H1 (cell line): Measurements from ENCODE around the gene AP1M1. TPM values are rescaled to one million over a fixed set of nuclear protein-coding genes. Genes with fewer than 3 reads are reported as not detected.

ENCODE experiments used
- CTCF ChIA-PET: fragments of 300-600 bp; sonication (Branson Sonifier 250); formaldehyde crosslinking; loops from one replicate; lab custom pipeline; 2021; ENCODE audit not compliant: partially characterized antibody; lab: Charles Lee
- POLR2A ChIA-PET: fragments of 300-600 bp; sonication (Branson Sonifier 250); formaldehyde crosslinking; loops from one replicate; lab custom pipeline; 2021; ENCODE audit warnings: inconsistent platforms; ENCODE audit not compliant: partially characterized antibody; lab: Charles Lee
- DNase-seq, 2 experiments: peaks; one replicate each; pipeline versions ENCODE4 v3.0.0 to v3.0.0-alpha.2; 2010 to 2022; ENCODE audit warnings: low spot score in 2 of 2, low read depth in 1 of 2, mixed read lengths in 1 of 2
- FAIRE-seq: peaks from 2 replicates; lab custom pipeline; 2011; peaks lifted over from hg19 to GRCh38; lab: Jason Lieb, UNC
- H2AFZ ChIP-seq: 2 replicates; pipeline ENCODE4 v1.8.1; 2012; ENCODE audit warnings: low read length, inconsistent platforms
- H2AK5ac ChIP-seq: 2 replicates; pipeline ENCODE4 v1.6.1; 2013; ENCODE audit warnings: low read depth, low read length
- H2BK120ac ChIP-seq: replicated peaks from 2 replicates; pipeline ENCODE3; 2013; ENCODE audit warnings: low read depth, low read length, inconsistent platforms
- H2BK12ac ChIP-seq: 2 replicates; pipeline ENCODE4 v1.6.1; 2013; ENCODE audit warnings: low read depth, low read length
- H2BK15ac ChIP-seq: 2 replicates; pipeline ENCODE4 v1.6.1; 2013; ENCODE audit warnings: low read length
- H2BK20ac ChIP-seq: 2 replicates; pipeline ENCODE4 v1.6.1; 2013; ENCODE audit warnings: low read length
- H2BK5ac ChIP-seq: 2 replicates; pipeline ENCODE4 v1.6.1; 2013; ENCODE audit warnings: low read depth, low read length
- H3K14ac ChIP-seq: 2 replicates; pipeline ENCODE4 v1.6.1; 2013; ENCODE audit warnings: inconsistent platforms; ENCODE audit not compliant: insufficient read length
- H3K18ac ChIP-seq: 2 replicates; pipeline ENCODE4 v1.6.1; 2013; ENCODE audit warnings: low read length; ENCODE audit errors: extremely low read depth
- H3K23ac ChIP-seq: 2 replicates; pipeline ENCODE4 v1.6.1; 2013; ENCODE audit warnings: inconsistent platforms; ENCODE audit not compliant: insufficient read length
- H3K23me2 ChIP-seq: 2 replicates; pipeline ENCODE4 v1.6.1; 2013; ENCODE audit warnings: low read depth, low read length
- H3K27ac ChIP-seq: 2 replicates; pipeline ENCODE4 v1.6.1; 2011; ENCODE audit warnings: low read depth, low read length, inconsistent platforms
- H3K27me3 ChIP-seq, 4 experiments: replicated peaks in 1 of 4; 1 replicate in 1 of 4; 2 replicates in 3 of 4; pipeline versions ENCODE4 v1.6.1 to v1.8.1; 2011 to 2013; ENCODE audit warnings: low read length in 3 of 4, mild to moderate bottlenecking in 3 of 4, inconsistent platforms in 2 of 4, mixed read lengths in 2 of 4, moderate library complexity in 1 of 4; ENCODE audit not compliant: control insufficient read depth in 3 of 4, insufficient read depth in 3 of 4; ENCODE audit errors: extremely low read depth in 1 of 4
- H3K36me3 ChIP-seq, 4 experiments: 2 replicates each; pipeline versions ENCODE4 v1.6.1 to v1.8.1; 2011 to 2013; ENCODE audit warnings: mild to moderate bottlenecking in 4 of 4, low read length in 3 of 4, moderate library complexity in 2 of 4, control low read depth in 1 of 4, inconsistent platforms in 1 of 4; ENCODE audit not compliant: insufficient read depth in 4 of 4, control insufficient read depth in 2 of 4
- H3K4ac ChIP-seq: replicated peaks from 2 replicates; pipeline ENCODE3; 2013; ENCODE audit warnings: low read length, low read depth, mixed read lengths, inconsistent platforms; ENCODE audit not compliant: insufficient read length
- H3K4me1 ChIP-seq, 4 experiments: replicated peaks in 1 of 4; 1 replicate in 1 of 4; 2 replicates in 3 of 4; pipeline versions ENCODE4 v1.6.1 to v1.8.1; 2011 to 2013; ENCODE audit warnings: low read length in 3 of 4, inconsistent platforms in 2 of 4, mixed read lengths in 1 of 4; ENCODE audit not compliant: insufficient read depth in 4 of 4, control insufficient read depth in 3 of 4
- H3K4me2 ChIP-seq, 2 experiments: 2 replicates each; pipeline versions ENCODE4 v1.6.1 to v1.8.1; 2011 to 2013; ENCODE audit warnings: low read depth in 2 of 2, low read length in 2 of 2, control low read depth in 1 of 2, inconsistent platforms in 1 of 2, mild to moderate bottlenecking in 1 of 2; ENCODE audit not compliant: insufficient read depth in 1 of 2
- H3K4me3 ChIP-seq, 4 experiments: fragments of 200-600, 300-600 bp in 1 of 4; sonication (generic), shearing (Covaris generic), sonication (Bioruptor Twin) in 1 of 4; 2 replicates each; pipeline versions ENCODE4 v1.5.1 to v1.8.1; 2011 to 2016; ENCODE audit warnings: low read length in 4 of 4, low read depth in 3 of 4, control low read depth in 2 of 4, inconsistent platforms in 2 of 4, mild to moderate bottlenecking in 2 of 4, mixed read lengths in 1 of 4, moderate library complexity in 1 of 4; ENCODE audit not compliant: insufficient read depth in 2 of 4; ENCODE audit errors: extremely low read depth in 1 of 4
- H3K56ac ChIP-seq: replicated peaks from 2 replicates; pipeline ENCODE3; 2013; ENCODE audit warnings: low read depth, mild to moderate bottlenecking, mixed read lengths, low read length, inconsistent platforms; ENCODE audit not compliant: insufficient read length
- H3K79me1 ChIP-seq: 2 replicates; pipeline ENCODE4 v1.6.1; 2013; ENCODE audit warnings: low read depth, low read length, control low read depth
- H3K79me2 ChIP-seq, 2 experiments: 2 replicates each; pipeline versions ENCODE4 v1.6.1 to v1.8.1; 2012 to 2013; ENCODE audit warnings: low read length in 2 of 2, mild to moderate bottlenecking in 2 of 2, inconsistent platforms in 1 of 2; ENCODE audit not compliant: insufficient read depth in 2 of 2, control insufficient read depth in 1 of 2
- H3K9ac ChIP-seq, 4 experiments: replicated peaks in 1 of 4; 1 replicate in 1 of 4; 2 replicates in 3 of 4; pipeline versions ENCODE4 v1.6.1 to v1.8.1; 2011 to 2013; ENCODE audit warnings: low read depth in 3 of 4, low read length in 3 of 4, control low read depth in 2 of 4, mild to moderate bottlenecking in 2 of 4, moderate library complexity in 2 of 4, inconsistent platforms in 1 of 4; ENCODE audit errors: extremely low read depth in 1 of 4
- H3K9me3 ChIP-seq, 2 experiments: 2 replicates each; pipeline versions ENCODE4 v1.6.1 to v1.8.1; 2012 to 2013; ENCODE audit warnings: mild to moderate bottlenecking in 2 of 2, moderate library complexity in 2 of 2, control low read depth in 1 of 2, inconsistent platforms in 1 of 2, low read depth in 1 of 2, low read length in 1 of 2, mixed read lengths in 1 of 2; ENCODE audit not compliant: insufficient read depth in 2 of 2
- H4K20me1 ChIP-seq, 2 experiments: replicated peaks in 1 of 2; 2 replicates each; pipeline versions ENCODE3 to v1.8.1; 2011 to 2013; ENCODE audit warnings: inconsistent platforms in 2 of 2, low read length in 2 of 2, mild to moderate bottlenecking in 1 of 2; ENCODE audit not compliant: insufficient read depth in 2 of 2, control insufficient read depth in 1 of 2
- H4K5ac ChIP-seq: 2 replicates; pipeline ENCODE4 v1.6.1; 2013; ENCODE audit warnings: low read length, low read depth, mixed read lengths, inconsistent platforms; ENCODE audit not compliant: insufficient read length
- H4K8ac ChIP-seq: 2 replicates; pipeline ENCODE4 v1.8.0; 2013; ENCODE audit warnings: mild to moderate bottlenecking, moderate library complexity, low read length, inconsistent platforms; ENCODE audit not compliant: insufficient read depth; ENCODE audit errors: extremely low read depth
- H4K91ac ChIP-seq: replicated peaks from 2 replicates; pipeline ENCODE3; 2013; ENCODE audit warnings: low read length, mixed read lengths, inconsistent platforms; ENCODE audit not compliant: insufficient read length
- CBX8 ChIP-seq: fragments of 300-800, 300-1000 bp; sonication (generic); IDR thresholded peaks from 2 replicates; pipeline ENCODE4 v1.7.1; 2016; ENCODE audit warnings: low read depth, low read length, borderline replicate concordance
- GABPA ChIP-seq: IDR thresholded peaks from 2 replicates; pipeline ENCODE4 v1.6.1; 2011; ENCODE audit warnings: mild to moderate bottlenecking, low read length, moderate library complexity, borderline replicate concordance; ENCODE audit not compliant: insufficient read depth
- HDAC6 ChIP-seq: IDR thresholded peaks from one replicate; pipeline ENCODE4 v1.7.1; 2012; ENCODE audit warnings: low read depth, mild to moderate bottlenecking, inconsistent platforms, low read length, moderate library complexity
- MAFK ChIP-seq: IDR thresholded peaks from 2 replicates; pipeline ENCODE4 v1.6.1; 2012; ENCODE audit warnings: low read depth, mild to moderate bottlenecking, improper control_type of control experiment, low read length
- RXRA ChIP-seq: IDR thresholded peaks from 2 replicates; pipeline ENCODE4 v1.6.1; 2011; ENCODE audit warnings: low read depth, mild to moderate bottlenecking, low read length, moderate library complexity; ENCODE audit not compliant: insufficient read depth
- TAF7 ChIP-seq: optimal IDR thresholded peaks from 2 replicates; pipeline ENCODE3; 2011; ENCODE audit warnings: low read depth, mild to moderate bottlenecking, inconsistent platforms, low read length, moderate library complexity, borderline replicate concordance
- ZNF274 ChIP-seq: IDR thresholded peaks from 2 replicates; pipeline ENCODE4 v1.7.0; 2012; ENCODE audit warnings: low read length, borderline replicate concordance; ENCODE audit errors: extremely low read depth
- WGBS, 2 experiments: shearing (Covaris generic) in 1 of 2; methylation state at CpG; one replicate each; pipeline versions ENCODE4 v1.1.6 to v1.1.7; 2013 to 2015; ENCODE audit warnings: low lambda C conversion rate in 2 of 2, mixed read lengths in 2 of 2, inconsistent platforms in 1 of 2, low coverage in 1 of 2, missing lambda C conversion rate in 1 of 2; ENCODE audit not compliant: insufficient replicate concordance in 2 of 2, insufficient coverage in 1 of 2, insufficient read length in 1 of 2; ENCODE audit errors: extremely low coverage in 1 of 2, missing lambda C conversion rate in 1 of 2; 5-methylcytosine and 5-hydroxymethylcytosine counted together
- polyA plus RNA-seq, 7 experiments: library from polyadenylated mRNA; depleted of rRNA in 3 of 7; stranded (reverse) in 5 of 7; unstranded in 2 of 7; fragments of >200 nt in 5 of 7; fragments of 200-250 nt in 2 of 7; gene quantifications; 1 replicate in 5 of 7; 2 replicates in 1 of 7; 4 replicates in 1 of 7; pipeline versions ENCODE4 v1.2.1 to v1.2.3, GENCODE V29; 2011 to 2013; ENCODE audit warnings: missing spikeins in 2 of 7, mixed read lengths in 2 of 7
- total RNA-seq: library from RNA; stranded (reverse); fragmentation: NEBNext Ultra II Directional; extraction: Animal tissue kit (Norgen Biotek cat#: 25700); gene quantifications from 2 replicates; pipeline ENCODE4 v1.2.1, GENCODE V29; 2021
- TF ChIP-seq, protein P1 (sequence below): IDR thresholded peaks from 2 replicates; pipeline ENCODE4 v1.6.1; 2011; ENCODE audit warnings: low read length, improper control_type of control experiment

Gene AP1M1
- total and polyA plus RNA-seq, 2 of the 8 experiments (the other 6 are each of a cell fraction or from before 2014, with no cell fraction given): 30.9 to 37.5 TPM

- CTCF ChIA-PET: no interaction called here
- TF ChIP-seq RXRA (no peak), TAF7 (no peak), ZNF274 (no peak), GABPA (no peak), CBX8 (no peak), HDAC6 (no peak), MAFK (no peak)
- TF ChIP-seq, protein P1, sequence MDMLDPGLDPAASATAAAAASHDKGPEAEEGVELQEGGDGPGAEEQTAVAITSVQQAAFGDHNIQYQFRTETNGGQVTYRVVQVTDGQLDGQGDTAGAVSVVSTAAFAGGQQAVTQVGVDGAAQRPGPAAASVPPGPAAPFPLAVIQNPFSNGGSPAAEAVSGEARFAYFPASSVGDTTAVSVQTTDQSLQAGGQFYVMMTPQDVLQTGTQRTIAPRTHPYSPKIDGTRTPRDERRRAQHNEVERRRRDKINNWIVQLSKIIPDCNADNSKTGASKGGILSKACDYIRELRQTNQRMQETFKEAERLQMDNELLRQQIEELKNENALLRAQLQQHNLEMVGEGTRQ: no peak
These were observed 21.1 kb downstream of the AP1M1 start for GRCh38 chr19:16218851-16219250.

More at GRCh38 chr19:16218851-16219250, 21.1 kb downstream of the AP1M1 start:
- Histone ChIP-seq H3K56ac (no peak overlapping the region), H2AFZ (no peak overlapping the region), H2BK5ac (no peak overlapping the region), H3K4ac (no peak overlapping the region), H4K8ac (no peak overlapping the region), H2BK12ac (no peak overlapping the region), H4K5ac (no peak overlapping the region), H3K23me2 (no peaks in the 10 kb centered on the region), H3K9me3 (no peaks in the 10 kb centered on the region), H2AK5ac (no peak overlapping the region), H2BK20ac (no peak overlapping the region), H4K20me1 (peaks cover 0 to 3% of the 10 kb centered on the region in 2 experiments), H3K27me3 (no peaks in the 10 kb centered on the region; a peak in 1 of 7 replicates), H3K23ac (no peak overlapping the region), H3K36me3 (peaks cover 0 to 5% (median 0%) of the 10 kb centered on the region in 4 experiments; a peak in 2 of 8 replicates), H3K79me2 (no peaks in the 10 kb centered on the region), H3K14ac (no peak overlapping the region), H3K4me2 (no peak overlapping the region), H3K18ac (no peak overlapping the region), H2BK15ac (no peak overlapping the region), H3K4me1 (no peaks in the 10 kb centered on the region; a peak in 1 of 7 replicates), H3K27ac (no peak overlapping the region), H2BK120ac (no peak overlapping the region), H3K9ac (no peak overlapping the region), H4K91ac (no peak overlapping the region), H3K79me1 (no peaks in the 10 kb centered on the region), H3K4me3 (no peak overlapping the region)
- WGBS, 2 experiments: 96% methylated on average over 2 of the region's 2 CpGs; no CpG with 5 or more reads in 1 of the 2 experiments
- DNase-seq (no peak), FAIRE-seq (no peak)
- POLR2A ChIA-PET: interaction anchor here (1.0 to 1.5 kb wide), 2 partner anchors 17 to 30 kb away, joined by 3 to 4 read pairs; no protein-coding TSS in a partner anchor
